Activated CD4-positive, CD25-positive, alpha-beta regulatory T cell treated with anti-CD3 and anti-CD28 coated beads, Interleukin-2, amount 50 U/mL, for 24 hours (primary cell): ENCODE data around the gene LIPT1.
A peak's percentile ranks its signal among the peaks of the same experiment; 100 is the strongest.
"Not testable (repeated sequence)": the region's sequence is repeated elsewhere in the genome, so short reads cannot be mapped to it uniquely, and the experiment has no call there.

ENCODE experiments used
- ATAC-seq, 2 donors: fragments of 150-1000 bp; cut with Tn5 transposase; one replicate each; pipeline ENCODE4 v1.10.0; 2021; ENCODE audit warnings: mild to moderate bottlenecking in 1 of 2, moderate library complexity in 1 of 2

Gene LIPT1

DNA sequence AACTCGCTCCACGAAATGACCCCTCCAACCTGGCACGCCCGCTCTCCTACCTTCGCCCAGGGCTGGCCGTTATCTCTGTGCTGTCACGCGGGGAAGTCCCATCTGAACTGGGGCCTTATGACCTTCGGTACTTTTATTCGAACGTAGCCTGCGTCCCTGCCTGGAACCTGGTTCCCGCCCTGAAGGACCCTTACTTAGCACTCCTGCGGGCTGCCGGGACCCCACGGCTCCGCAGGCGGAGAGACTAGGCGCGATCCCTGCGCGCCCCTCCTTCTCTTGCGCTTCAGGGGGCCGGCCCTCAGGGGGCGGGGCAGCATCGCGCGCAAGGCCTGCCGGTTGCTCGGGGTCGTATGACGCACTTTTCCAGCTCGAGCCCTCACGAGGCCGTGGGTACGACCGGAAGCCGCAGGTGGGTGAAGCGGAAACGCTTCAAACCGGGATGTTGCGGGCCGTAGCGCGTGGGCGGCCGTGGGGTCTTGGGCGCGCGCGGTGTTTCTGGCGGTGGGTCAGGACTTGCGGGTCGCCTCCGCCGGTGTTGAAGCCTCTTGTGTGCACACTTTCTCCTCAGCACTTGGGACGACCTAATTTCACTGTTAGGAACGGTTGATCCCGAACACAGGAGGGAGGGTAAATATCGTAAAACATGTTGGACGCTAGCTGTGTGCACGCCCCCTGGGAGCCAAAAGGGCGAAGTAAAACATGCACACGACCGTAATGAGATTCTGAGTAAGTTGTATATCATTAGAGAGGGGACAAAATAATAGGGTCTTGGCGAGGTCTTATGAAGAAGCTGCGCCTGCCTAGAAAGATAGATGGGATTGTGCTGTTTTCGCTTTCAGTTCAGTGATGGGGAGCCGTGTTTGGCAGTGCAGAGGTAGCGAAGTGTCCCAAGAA is at the start of gene LIPT1, which contains the start of gene TSGA10:
Gene LIPT1, plus strand, starts transcription at position 325 of the 894 bp plus-strand sequence. CDS start 6,991 bp downstream, outside the sequence.
Gene TSGA10, minus strand, starts transcription at position 300 of the 894 bp plus-strand sequence. CDS start 45,503 bp downstream, outside the sequence.
- peak; percentile 97 for ATAC-seq

DNA sequence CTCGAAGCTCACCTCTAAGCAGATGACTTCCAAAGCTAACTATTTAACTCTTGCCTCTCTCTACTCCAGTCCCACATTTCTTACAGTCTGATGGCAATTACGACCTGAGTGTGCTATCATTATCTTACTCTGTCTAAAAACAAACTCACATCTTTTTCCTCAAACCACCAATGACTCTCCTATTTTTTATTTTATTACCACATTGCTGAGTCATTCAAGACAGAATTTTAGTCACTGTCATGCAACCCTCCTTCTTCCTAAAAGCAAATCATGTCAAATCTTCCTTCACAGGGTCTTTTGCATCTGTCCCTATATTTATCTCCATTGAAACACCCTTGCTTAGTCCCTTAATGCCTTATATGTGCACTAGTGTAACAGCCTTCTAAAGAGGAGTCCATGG is 47.9 kb upstream of the LIPT1 start:
- no peak for ATAC-seq

DNA sequence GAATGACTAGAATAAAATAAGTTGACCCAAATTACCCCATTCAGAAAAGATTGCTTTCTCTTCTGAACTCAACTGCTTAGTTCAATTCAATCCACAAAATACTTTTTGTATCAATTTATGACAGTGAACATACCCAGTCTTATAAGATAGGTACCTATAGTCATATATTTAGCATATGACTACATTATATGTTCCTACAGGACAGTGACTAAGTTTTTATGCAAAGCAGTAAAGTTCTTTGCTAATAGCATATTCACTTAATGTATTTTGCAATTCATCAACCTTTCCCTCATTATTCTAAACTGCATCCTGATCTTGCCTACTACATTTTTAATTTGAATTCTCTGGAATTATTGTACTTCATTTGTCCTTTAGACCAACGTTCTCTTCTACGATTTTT is 43.5 kb upstream of the LIPT1 start:
- ATAC-seq: peak; percentile 35 to 59

DNA sequence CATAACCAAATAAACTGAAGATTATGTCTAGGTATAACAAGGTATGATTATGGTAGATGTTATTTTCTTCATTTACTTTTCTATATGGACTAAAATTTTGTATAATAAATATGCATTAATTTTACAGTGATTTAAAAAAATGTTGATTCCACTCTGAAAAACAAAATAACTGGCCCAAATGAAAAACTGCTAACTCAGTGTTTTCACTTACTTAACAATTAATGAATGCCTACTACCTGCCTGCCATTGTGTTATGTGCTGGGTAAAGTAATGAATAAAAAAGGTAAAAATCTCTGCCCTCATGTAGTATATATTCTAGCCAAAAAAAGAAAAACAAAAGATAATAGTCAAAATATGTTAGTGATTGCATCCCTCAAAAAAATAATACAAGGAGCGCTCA is 42.8 kb upstream of the LIPT1 start:
- no peak for ATAC-seq

DNA sequence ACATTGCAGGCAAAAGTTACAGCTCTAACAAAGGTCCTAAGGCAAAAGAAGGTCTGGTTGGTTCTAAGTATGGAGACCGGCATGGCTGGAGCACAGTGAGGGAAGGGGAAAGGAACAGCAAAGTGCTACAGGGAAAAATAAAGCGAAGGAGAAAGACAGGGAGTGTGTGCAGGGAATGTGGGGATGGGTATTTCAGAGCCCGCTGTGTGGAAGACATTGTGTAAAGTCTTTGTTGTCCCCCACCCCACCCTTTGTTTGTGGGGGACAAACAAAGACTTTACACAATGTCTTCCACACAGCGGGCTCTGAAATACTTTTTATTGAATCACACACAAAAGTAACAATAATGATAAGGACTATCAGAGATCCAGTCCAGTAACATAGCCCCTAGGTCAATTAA is 42.1 kb upstream of the LIPT1 start:
- ATAC-seq: no peak

DNA sequence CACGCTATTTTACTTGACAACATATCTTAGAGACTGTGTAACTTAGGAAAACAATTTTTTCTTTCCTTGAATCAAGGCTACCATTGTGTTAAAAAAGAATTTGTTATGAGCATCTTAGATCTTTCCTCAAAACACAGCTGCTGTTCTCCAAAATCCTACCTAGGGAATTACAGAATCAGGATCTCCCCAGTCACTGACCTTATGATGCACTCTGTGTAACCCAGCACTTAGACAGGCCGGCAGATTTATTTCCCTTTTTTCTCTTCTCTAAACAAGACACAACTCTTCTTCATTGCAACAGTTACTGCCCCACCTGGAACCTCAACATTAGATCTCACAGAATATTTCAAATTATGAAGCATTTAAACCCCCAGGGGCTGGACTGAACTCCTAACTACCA is 26.8 kb upstream of the LIPT1 start:
- ATAC-seq: no peak

DNA sequence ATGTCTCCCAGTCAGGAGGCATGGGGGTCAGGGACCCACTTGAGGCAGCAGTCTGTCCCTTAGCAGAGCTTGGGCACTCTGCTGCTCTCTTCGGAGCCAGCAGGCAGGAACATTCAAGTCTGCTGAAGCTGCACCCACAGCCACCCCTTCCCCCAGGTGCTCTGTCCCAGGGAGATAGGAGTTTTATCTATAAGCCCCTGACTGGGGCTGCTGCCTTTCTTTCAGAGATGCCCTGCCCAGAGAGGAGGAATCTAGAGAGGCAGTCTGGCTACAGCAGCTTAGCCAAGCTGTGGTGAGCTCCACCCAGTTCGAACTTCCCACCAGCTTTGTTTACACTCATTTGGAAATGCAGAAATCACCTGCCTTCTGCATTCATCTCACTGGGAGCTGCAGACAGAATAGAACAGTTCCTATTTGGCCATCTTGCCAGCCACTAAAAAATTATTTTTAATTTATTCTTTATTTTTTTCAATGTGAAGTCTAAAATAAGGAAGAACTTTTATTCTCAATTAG is 19.7 kb upstream of the LIPT1 start:
- not testable (repeated sequence) for ATAC-seq

DNA sequence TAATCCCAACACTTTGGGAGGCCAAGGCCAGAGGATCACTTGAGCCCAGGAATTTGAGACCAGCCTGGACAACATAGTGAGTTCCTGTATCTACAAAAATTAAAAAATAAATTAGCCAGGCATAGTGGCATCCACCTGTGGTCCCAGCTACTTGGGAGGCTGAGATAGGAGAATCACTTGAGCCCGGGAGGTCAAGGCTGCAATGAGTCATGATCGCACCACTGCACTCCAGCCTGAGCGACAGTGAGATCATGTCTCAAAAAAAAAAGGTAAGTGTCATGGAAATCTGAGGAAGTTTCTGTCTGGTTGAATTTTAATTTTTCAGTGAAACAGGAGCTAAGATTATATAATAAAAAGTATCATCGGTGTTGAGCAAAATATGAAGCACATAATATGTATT is 15.8 kb upstream of the LIPT1 start:
- no peak for ATAC-seq

DNA sequence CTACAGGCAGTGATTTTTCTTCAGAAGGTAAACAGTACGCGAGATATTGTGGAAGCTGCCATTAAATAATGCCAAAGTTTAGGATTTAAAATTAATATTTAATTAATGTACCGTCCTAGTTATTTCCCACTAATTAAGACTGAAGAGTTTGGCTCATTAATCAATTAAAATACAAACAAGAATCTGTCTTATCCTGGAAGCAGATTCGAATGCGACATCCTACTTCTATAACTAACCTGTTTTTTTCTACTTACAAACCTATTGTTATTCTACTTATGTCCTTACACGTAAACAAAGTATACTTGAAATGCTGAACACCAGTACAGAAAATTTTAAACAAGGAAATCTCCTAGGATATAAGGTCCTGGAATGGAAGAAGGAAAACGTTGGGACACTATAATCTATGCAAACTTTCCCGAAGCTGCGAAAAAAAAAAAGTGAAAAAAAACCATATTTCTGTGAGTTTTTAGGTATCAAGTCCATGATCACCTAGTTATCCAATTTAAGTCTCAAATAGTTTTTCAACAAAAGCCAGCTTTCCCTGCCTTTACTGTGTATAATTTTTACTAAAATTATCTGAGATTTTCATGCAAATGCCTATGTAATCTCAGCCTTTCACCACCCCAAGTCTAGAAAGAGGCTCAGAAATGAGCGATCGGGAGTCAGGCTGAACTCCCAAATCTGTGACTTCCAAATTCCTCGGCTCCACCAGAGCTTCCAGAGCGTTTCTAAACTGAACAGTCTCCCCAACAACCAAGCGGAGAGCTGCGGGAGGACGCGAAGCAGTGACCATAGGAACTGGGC is 14.5 kb upstream of the LIPT1 start:
- ATAC-seq: no peak

DNA sequence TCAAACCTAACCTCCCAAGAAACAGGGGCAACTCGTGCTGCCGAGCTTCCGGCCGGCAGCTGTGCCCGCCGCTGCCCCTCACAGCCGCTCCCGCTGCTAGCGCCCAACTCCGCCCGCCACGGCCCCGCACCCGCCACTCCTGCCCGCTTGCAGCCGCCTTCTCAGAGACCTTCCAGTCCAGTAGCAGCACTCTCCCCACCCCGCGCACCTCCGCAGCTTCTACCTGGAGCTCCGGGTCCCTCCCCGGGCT is 14.0 kb upstream of the LIPT1 start:
- peak; percentile 9 to 21 for ATAC-seq

DNA sequence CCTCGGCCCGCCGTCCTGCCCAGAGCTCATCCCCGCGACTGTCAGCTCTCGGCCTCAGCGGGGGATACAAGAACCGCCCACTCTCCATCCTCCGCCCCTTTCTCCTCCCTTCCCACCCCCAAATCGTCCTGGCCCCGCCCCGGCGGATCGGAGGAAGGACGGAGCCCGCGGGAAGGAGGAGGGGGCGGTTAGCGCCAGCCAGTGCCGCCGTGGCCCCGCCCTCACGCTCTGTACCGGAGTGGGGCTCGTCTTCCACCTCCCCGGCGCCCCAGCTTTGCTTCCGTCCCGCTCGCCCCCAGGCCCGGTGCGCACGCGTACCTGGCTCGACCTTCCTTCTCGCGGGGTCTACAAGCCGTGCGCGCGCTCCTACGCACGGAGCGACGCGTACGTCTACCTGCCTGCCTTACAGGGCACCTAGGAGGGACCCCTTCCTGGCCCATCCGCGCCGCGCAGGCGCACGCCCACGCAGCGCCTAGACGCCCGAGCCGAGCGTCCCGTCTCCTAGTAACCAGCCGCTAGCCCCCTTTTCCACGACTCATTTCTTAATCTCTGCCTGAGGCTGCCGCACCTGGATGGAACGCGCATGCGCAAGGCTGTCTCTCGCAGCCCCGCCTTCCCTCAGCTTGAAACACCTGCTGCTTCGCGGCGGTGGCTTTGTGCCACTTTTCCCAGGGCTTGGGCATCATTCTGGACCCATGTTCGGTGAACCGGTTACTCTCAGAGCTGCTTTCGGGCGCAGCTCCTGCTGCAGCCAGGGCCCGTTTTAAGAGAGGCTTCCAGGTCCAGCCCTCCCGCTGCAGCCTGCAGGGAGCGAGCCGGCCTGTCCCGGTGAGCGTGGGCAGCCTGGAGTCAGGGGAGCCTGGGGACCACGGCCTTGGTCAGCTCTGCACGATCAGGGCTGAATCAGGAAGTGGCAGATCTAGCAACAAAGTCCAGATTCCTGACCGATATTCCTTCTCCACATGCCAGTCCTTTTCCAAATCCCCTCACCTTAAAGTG is 13.4 kb upstream of the LIPT1 start, which contains the start of gene C2orf15:
Gene C2orf15, plus strand, starts transcription at position 598 of the 999 bp plus-strand sequence. CDS start 8,852 bp downstream, outside the sequence.
- peak; percentile 88 to 92 for ATAC-seq

DNA sequence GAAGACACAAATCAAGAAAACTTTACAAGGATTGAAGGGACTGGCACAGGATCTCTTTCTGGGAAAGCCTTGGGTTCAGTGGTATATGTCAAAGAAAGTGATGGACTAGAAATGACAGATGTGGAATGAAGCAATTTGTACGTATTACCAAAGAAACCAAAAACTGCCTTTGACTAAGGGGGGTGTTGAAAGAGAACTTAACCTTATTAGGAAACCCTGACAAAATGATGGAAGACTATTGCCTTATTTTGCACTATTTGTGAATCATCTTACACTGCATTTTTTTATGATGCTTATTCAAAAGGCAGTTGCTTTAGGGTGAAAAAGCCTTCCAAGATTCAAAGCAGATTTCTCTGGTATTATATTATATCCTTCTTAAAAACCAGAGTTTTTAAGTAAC is 4.1 kb upstream of the LIPT1 start:
- no peak for ATAC-seq

DNA sequence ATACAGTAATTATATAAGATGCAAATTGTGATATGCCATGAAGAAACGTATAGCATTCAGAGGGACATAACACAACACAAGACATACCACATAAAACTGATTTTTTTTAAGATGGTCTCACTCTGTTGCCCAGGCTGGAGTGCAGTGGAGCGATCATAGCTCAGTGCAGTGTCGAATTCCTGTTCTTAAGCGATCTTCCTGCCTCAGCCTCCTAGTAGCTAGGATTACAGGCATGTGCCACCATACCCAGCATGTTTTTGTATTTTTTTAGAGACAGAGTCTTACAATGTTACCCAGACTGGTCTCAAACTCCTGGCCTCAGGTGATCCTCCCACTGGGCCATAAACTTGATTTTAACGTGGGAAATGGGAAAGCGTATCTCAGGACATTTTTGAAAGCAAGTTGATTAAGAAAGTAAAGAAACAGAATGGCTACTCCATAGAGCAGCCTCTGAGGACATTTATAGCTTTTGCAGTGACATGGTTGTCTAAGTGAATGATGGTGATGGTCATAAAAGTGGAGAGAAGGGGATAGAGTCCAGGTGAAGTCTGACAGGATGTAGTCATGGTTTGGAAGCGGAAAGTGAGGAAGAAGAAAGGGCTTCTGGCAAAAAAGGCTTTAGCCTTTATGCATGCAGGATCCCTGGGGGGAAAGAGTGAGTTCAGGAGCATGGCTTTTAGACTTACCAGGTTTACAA is 2.4 kb upstream of the LIPT1 start:
- no peak for ATAC-seq

DNA sequence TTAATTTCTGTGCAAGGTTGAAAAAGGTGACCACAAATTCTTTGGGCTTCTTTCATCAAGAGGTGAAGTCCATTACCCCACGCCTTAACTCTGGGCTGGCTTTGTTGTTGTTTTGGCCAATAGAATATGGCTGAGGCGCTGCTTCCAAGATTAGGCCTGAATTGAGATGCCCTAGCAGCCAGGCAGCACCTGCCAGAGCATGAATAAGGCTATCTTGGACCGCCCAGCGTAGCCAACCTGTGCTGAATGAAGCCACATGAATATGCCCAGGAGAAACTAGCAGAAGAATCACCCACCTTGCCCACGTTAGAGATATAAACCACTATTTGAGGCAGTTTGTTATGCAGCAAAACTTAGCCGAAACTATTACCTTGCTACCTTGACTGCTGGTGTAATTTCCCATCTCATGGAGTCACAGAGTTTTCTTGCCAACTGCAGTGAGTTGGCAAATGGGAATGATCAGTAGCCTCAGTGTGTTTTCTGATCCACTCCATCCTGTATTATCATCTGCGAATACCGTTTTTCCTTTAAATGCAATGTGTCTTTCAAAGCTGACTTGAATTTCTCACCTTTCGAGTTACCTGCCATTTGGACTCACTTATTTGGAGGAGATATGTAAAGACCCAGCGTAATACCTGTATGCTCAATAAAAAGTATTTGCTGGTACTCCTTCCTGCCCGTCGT is 704 bp upstream of the LIPT1 start:
- ATAC-seq: no peak

DNA sequence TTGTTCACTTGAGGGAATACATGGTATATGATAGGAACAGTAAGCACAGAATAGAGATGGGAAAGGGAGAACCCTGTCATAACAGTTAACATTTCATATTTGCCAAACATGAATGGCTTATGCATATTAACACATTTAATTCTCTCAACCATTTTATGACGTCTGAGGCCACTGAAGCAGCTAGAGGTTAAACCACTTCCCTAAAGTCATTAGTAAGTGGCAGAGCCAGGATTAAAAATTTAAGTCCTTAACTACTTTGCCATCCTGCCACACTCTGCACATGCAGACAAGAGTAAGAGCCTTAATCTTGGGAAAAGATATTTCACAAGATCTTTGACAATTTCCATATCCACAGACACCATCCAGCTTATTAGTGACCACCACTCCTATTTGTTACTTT is 2.1 kb downstream of the LIPT1 start:
- no peak for ATAC-seq

DNA sequence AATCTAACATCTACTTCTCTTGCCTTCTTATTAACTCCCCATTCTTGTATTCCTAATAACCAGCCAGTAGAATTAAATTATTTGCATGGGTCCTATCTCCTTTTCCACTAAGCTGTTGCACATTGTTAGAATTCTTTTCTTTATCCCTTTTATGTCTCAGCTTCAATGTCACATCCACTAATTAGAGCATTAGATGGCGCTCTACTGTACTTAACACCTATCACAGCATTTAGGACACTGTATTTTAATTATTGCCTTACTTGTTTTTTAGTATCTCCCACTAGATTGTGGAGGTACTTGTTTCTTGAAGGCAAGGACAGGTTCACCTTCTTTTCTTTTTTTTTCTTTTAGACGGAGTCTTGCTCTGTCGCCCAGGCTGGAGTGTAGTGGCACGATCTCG is 3.8 kb downstream of the LIPT1 start:
- no peak for ATAC-seq

DNA sequence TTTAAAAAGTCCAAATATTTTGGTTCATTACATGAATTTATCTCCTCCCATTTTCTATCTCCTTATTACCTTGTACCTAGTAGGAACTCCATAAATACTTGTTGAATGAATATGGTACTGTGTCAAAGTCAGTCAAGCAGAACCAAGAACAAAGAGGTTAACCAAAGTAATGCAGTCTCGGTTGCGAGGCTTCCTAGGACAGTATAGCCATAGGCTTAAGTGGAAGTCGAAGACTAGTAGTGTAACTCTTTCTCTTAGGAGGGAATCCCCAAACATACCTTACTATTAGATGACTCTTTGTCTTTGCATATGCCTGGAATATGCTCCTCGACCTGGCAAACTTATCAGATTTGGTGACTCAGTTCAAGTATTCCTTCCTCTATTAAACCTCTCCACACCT is 4.8 kb downstream of the LIPT1 start:
- ATAC-seq: no peak

DNA sequence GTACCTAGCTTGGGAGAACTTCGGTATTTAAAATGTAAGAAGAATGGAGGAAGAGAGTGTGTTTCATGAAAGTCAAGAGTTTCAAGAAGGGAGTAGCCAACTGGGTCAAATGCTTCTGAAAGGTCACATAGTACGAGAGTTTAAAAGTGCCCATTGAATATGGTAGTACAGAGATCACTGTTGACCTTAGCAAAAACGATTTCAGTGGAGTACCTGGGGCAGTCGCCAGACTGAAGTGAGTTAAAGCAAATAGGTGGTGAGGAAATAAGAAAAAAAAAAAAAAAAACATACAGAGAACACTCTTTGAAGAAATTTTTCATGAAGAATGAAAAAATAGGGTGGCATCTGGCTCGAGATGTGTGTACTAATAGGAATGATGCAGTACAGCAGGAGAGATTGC is 11.5 kb downstream of the LIPT1 start:
- ATAC-seq: no peak

DNA sequence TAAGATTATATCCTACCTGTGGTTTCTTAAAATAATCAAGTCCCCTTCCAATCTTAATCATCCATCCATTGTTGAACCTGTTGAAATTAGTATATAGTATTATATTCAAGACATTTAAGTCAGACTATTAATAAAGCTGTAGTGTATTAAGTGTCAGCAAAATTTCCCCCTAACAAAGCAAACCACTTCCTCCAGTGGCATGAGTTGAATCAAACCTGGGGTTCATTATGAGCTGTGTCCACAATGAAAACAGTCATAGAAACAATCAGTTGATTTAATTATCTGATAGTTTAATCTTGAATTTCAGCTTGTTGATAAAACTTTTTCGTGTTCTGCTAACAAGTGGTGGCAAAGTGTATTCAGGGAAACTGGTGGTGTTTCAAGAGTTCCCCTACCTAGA is 14.8 kb downstream of the LIPT1 start:
- peak; percentile 76 to 88 for ATAC-seq

DNA sequence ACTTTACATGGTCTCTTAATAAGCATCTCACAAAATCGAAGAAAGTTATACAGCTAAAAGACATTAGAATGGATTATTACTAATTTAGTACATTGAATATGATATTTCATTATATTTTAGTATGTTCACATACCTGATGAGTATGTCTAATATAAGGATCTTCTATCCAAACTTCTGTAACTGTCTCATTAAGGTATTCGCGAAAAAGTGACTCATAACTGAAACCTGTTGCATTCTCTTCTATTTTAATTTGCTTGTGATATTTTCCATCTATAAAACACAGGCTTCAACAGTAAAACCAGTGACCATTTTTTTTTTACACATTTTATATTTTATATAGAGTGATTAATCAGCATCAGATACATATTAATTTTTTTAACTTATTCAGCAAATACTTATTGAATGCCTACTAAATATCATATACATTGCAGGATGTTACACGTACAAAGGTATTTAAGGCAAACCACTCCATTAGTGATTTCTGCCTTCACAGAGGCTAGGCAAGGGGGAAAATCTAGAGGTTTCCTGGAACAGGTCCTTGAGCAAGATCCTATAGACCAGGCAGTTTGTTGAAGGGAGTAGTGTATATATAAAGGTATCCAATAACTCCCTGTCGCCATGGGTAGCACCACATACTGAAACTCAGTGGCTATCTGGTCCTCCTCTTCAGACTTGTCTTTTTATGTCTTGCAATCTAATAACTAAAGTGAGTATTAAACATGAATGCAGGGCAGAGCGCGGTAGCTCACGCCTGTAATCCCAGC is 16.8 kb downstream of the LIPT1 start:
- peak in 1 of 2 donors; percentile 47 for ATAC-seq
